Thoracic aorta (tissue), 2 donors: ENCODE data around the gene NOS2. TPM values are rescaled to one million over a fixed set of nuclear protein-coding genes. Genes with fewer than 3 reads are reported as not detected.
"Not testable (repeated sequence)": the region's sequence is repeated elsewhere in the genome, so short reads cannot be mapped to it uniquely, and the experiment has no call there.

ENCODE experiments used
- ATAC-seq: fragments of 150-250 bp; one replicate; pipeline ENCODE4 v1.8.0; 2017; ENCODE audit warnings: low read depth; ENCODE audit not compliant: insufficient number of reproducible peaks, low FRiP score
- DNase-seq: peaks from one replicate; pipeline ENCODE4 v3.0.0-alpha.2; 2020; ENCODE audit warnings: low spot score
- H3K27ac ChIP-seq, 2 donors: fragments of 200-600 bp; sonication (generic); 1 replicate in 1 of 2; 2 replicates in 1 of 2; pipeline ENCODE4 v1.5.1; 2016; ENCODE audit warnings: mild to moderate bottlenecking in 2 of 2, moderate library complexity in 2 of 2
- H3K27me3 ChIP-seq: fragments of 200-600 bp; sonication (generic); replicated peaks from 2 replicates; pipeline ENCODE4 v1.6.0; 2016; ENCODE audit warnings: mild to moderate bottlenecking; ENCODE audit not compliant: insufficient read depth
- H3K36me3 ChIP-seq: fragments of 200-600 bp; sonication (generic); one replicate; pipeline ENCODE4 v1.5.1; 2016
- H3K4me1 ChIP-seq, 2 donors: fragments of 200-600 bp; sonication (generic); 1 replicate in 1 of 2; 2 replicates in 1 of 2; pipeline versions ENCODE4 v1.5.1 to v1.6.0; 2016; ENCODE audit warnings: low read depth in 2 of 2, mild to moderate bottlenecking in 1 of 2; ENCODE audit not compliant: control insufficient read depth in 1 of 2
- H3K4me3 ChIP-seq: fragments of 200-600 bp; sonication (generic); 2 replicates; pipeline ENCODE4 v1.5.1; 2016; ENCODE audit warnings: mild to moderate bottlenecking
- H3K9me3 ChIP-seq: fragments of 200-600 bp; sonication (generic); 2 replicates; pipeline ENCODE4 v1.5.1; 2016
- total RNA-seq, 2 donors: library from RNA; depleted of rRNA; stranded (reverse); fragments of >200 nt; gene quantifications; one replicate each; pipeline versions ENCODE4 v1.1.0 to v1.2.3, GENCODE V29; 2016
- TF ChIP-seq, protein P1 (sequence below): fragments of 200-600 bp; sonication (generic); IDR thresholded peaks from one replicate; pipeline ENCODE4 v1.5.1; 2019; ENCODE audit warnings: antibody characterized with exemption

Gene NOS2
- total RNA-seq, 2 donors from 2014 or later: not detected

DNA sequence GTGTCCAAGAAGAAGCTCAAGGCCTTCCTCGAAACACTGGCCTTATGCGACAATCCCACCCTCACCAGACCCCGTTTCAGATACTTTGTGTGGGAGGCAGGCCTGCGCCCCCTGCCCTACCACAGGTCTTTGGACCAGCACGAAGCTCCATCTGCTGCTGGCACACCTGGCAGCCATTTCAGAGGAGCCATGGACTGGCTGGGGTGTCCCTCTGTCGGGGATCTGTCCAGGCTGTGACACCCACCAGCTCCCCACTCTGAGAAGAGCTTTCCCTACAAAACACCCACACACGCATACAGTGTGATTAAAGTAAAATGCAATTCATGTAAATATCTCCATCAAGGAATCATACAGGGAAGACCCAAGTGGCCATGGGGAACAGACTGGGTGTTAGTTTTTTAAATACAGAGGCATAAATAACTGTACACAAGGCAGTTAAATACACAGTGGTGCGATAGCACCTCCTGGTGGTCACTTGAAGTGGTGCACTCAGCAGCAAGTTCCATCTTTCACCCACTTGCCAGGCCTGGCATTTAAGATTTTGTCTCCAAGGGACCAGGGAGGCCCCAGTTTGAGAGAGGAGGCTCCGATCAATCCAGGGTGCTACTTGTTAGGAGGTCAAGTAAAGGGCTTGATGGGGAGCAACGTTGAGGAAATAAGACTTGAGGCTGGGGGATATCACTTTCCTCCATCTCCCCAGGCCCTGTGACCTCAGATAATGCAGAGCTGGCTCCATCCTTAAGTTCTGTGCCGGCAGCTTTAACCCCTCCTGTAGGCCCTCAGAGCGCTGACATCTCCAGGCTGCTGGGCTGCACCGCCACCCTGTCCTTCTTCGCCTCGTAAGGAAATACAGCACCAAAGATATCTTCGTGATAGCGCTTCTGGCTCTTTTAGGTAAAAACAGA is 43.6 kb downstream of the NOS2 start:
- no peak for ATAC-seq
- Histone ChIP-seq H3K9me3 (no peaks in the 10 kb centered on the region), H3K27me3 (no peaks in the 10 kb centered on the region), H3K4me3 (no peak overlapping the region), H3K27ac (no peak overlapping the region), H3K4me1 (no peaks in the 10 kb centered on the region), H3K36me3 (no peaks in the 10 kb centered on the region)
- DNase-seq: no peak
- TF ChIP-seq, protein P1, sequence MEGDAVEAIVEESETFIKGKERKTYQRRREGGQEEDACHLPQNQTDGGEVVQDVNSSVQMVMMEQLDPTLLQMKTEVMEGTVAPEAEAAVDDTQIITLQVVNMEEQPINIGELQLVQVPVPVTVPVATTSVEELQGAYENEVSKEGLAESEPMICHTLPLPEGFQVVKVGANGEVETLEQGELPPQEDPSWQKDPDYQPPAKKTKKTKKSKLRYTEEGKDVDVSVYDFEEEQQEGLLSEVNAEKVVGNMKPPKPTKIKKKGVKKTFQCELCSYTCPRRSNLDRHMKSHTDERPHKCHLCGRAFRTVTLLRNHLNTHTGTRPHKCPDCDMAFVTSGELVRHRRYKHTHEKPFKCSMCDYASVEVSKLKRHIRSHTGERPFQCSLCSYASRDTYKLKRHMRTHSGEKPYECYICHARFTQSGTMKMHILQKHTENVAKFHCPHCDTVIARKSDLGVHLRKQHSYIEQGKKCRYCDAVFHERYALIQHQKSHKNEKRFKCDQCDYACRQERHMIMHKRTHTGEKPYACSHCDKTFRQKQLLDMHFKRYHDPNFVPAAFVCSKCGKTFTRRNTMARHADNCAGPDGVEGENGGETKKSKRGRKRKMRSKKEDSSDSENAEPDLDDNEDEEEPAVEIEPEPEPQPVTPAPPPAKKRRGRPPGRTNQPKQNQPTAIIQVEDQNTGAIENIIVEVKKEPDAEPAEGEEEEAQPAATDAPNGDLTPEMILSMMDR: peak; percentile 86

DNA sequence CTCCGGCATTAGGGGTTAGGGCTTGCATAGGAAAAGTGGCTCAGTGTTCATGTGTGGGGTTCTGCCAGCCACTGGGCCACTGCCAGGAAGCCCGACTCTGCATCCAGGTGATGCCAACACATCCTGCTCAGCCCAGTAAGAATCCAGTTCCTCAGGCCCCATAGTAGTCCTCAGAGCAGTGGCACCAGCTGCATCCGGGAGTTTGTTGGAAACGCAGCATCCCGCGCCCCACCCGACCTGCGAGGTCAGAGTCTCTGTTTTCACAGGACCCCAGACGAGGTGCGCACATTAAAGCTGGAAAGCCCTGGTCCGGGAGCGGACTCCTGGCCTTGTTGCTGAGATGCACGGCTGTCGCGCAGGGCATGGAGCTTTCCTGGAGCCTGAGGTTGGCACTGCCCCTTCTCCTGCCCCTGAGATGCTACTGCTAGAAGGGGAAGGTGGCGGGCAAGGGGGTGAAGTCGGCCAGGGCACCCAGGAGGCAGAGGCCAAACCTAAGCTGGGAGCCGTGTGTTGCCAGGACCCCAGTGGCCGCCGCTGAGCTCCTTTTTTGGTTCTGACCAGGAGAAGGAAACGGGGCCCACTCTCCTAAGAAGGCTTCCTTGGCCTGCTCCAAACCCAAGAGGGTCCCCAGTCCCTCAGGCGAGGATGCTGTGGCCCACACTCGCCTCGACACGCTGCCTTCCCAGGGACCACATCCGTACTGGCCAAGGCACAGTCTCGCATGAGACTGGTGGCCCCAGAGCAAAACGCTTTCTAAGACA is 44.4 kb downstream of the NOS2 start:
- H3K27ac ChIP-seq: no peak overlapping the region
- TF ChIP-seq, protein P1: no peak
- no peak for DNase-seq
- H3K36me3 ChIP-seq: no peaks in the 10 kb centered on the region
- no peaks in the 10 kb centered on the region for H3K4me1 ChIP-seq
- no peaks in the 10 kb centered on the region for H3K9me3 ChIP-seq
- H3K4me3 ChIP-seq: no peak overlapping the region
- no peak for ATAC-seq
- H3K27me3 ChIP-seq: no peaks in the 10 kb centered on the region

DNA sequence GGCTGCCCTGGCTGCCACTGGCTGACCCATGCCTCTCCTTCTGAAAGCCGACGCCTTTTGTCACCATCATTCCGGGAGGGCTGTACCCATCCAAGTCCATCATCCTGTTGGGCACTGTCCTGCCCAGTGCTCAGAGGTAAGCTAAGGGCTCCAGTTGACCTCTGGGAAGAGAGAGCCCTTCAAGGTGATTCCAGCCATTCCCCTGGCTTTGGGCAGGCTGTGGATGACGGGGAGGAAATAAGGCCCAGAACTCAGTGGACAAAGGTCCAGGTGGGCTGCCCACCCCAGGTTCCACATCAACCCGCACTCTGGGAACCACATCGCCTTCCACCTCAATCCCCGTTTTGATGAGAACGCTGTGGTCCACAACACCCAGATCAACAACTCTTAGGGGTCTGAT is 45.8 kb downstream of the NOS2 start:
- H3K27ac ChIP-seq: no peak overlapping the region
- H3K4me1 ChIP-seq: no peaks in the 10 kb centered on the region
- H3K27me3 ChIP-seq: no peaks in the 10 kb centered on the region
- H3K4me3 ChIP-seq: no peak overlapping the region
- TF ChIP-seq, protein P1: no peak
- H3K36me3 ChIP-seq: no peaks in the 10 kb centered on the region
- no peaks in the 10 kb centered on the region for H3K9me3 ChIP-seq
- DNase-seq (no peak), ATAC-seq (no peak)

DNA sequence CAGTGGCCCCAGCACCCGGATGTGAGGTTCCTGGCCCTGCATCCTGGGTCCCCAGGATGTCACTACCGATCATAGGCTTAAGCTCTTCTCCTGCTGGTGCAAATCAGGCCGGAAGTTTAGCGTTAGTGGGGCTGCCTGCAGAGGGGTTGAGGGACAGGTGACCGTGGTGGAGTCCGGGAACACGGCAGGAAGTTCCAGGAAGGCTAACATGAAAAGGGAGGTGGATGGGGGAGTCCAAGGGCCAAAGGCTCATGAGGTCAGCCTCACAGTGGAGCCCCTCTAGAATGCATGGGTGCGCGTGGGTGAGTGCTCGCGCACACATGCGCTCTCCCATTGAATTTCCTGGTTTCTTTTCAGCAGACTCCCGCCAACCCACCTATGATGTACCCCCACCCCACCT is 46.6 kb downstream of the NOS2 start:
- not testable (repeated sequence) for H3K27me3 ChIP-seq, DNase-seq, H3K9me3 ChIP-seq, H3K27ac ChIP-seq, H3K4me1 ChIP-seq, H3K4me3 ChIP-seq, H3K36me3 ChIP-seq, ATAC-seq

DNA sequence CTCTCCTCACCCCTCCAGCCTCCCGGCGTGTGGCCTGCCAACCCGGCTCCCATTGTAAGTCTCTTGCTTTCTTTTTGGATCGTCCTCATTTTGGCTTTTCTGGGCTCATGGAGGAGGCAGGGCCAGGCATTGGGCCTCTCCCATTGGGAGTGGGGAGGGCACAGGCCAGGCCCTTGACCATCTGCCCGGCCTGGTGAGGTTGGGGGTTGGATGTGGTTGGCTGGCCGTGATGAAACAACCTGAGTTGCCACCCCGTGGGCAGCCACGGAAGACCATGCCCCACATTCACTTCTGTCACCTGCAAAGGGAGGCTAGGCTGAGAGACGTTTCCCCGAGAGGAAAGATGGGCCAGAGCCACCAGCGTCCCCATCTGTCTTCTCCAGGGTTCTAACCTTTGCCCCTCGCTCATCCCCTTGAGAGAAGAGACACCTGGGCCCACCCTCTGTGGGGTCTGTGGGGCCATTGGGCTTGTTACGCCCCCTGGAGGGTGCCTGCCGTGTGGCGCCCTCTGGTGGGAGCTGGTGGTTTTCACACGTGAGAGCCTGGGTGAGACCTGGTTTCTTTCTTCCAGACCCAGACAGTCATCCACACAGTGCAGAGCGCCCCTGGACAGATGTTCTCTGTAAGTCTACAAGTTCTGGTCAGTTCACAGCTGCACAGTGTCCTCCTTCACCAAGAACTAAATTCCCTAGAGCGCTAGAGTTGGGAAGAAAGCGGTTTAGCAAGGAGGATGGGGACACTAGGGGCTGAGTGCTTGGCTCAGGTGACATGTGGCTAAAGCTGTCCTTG is 47.3 kb downstream of the NOS2 start:
- H3K27me3 ChIP-seq, H3K4me3 ChIP-seq, H3K36me3 ChIP-seq, DNase-seq, H3K9me3 ChIP-seq, H3K4me1 ChIP-seq, H3K27ac ChIP-seq, ATAC-seq: not testable (repeated sequence)
